Tracheal epithelial cell (primary cell): ENCODE results near the gene CWH43. TPM values are rescaled to one million over a fixed set of nuclear protein-coding genes. Genes with fewer than 3 reads are reported as not detected.

Experiments used
- total RNA-seq: library from RNA; depleted of rRNA; stranded (reverse); fragments of >200 nt; gene quantifications from 2 replicates; pipeline ENCODE4 v1.2.1, GENCODE V29; 2014

Gene CWH43
- 7.2 and 9.4 TPM in 2 replicates for total RNA-seq

DNA sequence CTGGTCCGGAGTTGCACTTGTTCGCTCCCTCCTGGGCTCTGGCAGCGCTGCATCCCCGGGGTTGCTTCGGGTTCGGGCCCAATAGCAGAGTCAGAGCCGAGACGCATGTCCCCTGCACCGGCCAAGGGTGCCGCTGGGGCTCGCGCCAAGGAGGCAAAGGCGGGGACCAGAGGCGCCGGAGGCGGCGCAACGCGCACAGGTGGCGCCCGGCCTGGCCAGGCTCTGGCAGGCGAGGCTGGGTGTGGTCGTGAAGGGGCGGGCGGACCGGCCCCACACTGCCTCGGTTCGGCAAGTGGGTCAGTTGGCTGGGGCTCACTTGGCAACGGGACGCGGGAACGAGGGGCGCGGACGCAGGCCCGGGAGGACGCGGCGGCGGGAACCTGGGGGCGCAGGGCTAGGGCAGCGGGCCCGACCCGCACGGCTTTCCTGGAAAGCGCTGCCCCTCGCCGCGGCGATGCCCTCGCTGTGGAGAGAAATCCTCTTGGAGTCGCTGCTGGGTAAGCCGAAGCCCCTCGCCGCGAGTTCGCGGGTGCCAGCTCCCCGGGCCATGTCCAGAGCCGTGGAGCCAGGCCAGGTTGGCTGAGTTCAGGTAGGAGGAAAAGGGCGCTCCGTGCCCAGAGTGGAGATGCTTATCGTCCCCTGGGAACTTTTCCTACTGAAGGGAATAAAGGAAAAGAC lies at the start of gene CWH43:
TSS of gene CWH43 (plus strand) at position 300 of the 678 bp plus-strand sequence. CDS start at position 455, 155 bp downstream.

Other genes with a start within 250 kb of the CWH43 start
- gene FRYL, start 206.0 kb upstream of the CWH43 start, total RNA-seq = 48.6 and 52.1 TPM in 2 replicates
- 81.2 and 116 TPM in 2 replicates for gene OCIAD1, start 155.2 kb upstream of the CWH43 start, total RNA-seq
- 67.8 and 130 TPM in 2 replicates for gene OCIAD2, start 79.5 kb upstream of the CWH43 start, total RNA-seq